Breast epithelium (tissue), 4 donors: ENCODE results near the gene ZNF148. TPM values are rescaled to one million over a fixed set of nuclear protein-coding genes. Genes with fewer than 3 reads are reported as not detected.

Source experiments
- DNase-seq, 2 donors: peaks; one replicate each; pipeline ENCODE4 v3.0.0-alpha.2; 2019; ENCODE audit warnings: low spot score in 2 of 2
- H3K27ac ChIP-seq, 2 donors: fragments of 200-600 bp; sonication (generic) in 1 of 2; one replicate each; pipeline ENCODE4 v1.5.1; 2016 to 2019; ENCODE audit warnings: mild to moderate bottlenecking in 1 of 2
- H3K27me3 ChIP-seq, 2 donors: fragments of 200-600 bp; sonication (generic) in 1 of 2; one replicate each; pipeline versions ENCODE4 v1.5.1 to v1.6.0; 2017 to 2019; ENCODE audit warnings: control low read depth in 1 of 2, mild to moderate bottlenecking in 1 of 2
- H3K36me3 ChIP-seq: fragments of 200-600 bp; one replicate; pipeline ENCODE4 v1.5.1; 2019
- H3K4me1 ChIP-seq, 2 donors: fragments of 200-600 bp; sonication (generic); one replicate each; pipeline ENCODE4 v1.5.1; 2016 to 2019; ENCODE audit warnings: control low read depth in 1 of 2
- H3K4me3 ChIP-seq, 3 donors: fragments of 200-600 bp; sonication (generic); 1 replicate in 2 of 3; 2 replicates in 1 of 3; pipeline ENCODE4 v1.5.1; 2016 to 2019; ENCODE audit warnings: mild to moderate bottlenecking in 3 of 3, moderate library complexity in 2 of 3
- H3K9me3 ChIP-seq, 2 donors: fragments of 200-600 bp; sonication (generic) in 1 of 2; one replicate each; pipeline ENCODE4 v1.5.1; 2016 to 2019; ENCODE audit warnings: control low read depth in 1 of 2
- CTCF ChIP-seq, 3 donors: fragments of 450-650 bp; IDR thresholded peaks; one replicate each; pipeline ENCODE4 v1.5.1; 2016 to 2017; ENCODE audit warnings: antibody characterized with exemption in 3 of 3, mild to moderate bottlenecking in 3 of 3, moderate library complexity in 3 of 3
- POLR2A ChIP-seq: fragments of 450-650 bp; IDR thresholded peaks from one replicate; pipeline ENCODE4 v1.6.1; 2016; ENCODE audit warnings: antibody characterized with exemption, mild to moderate bottlenecking, moderate library complexity
- POLR2AphosphoS5 ChIP-seq, 3 donors: sonication (generic); formaldehyde crosslinking; IDR thresholded peaks; one replicate each; pipeline ENCODE4 v1.6.1; 2017; ENCODE audit warnings: antibody characterized with exemption in 3 of 3
- intact Hi-C: fragments of 100-400 bp; cut with DNase I; formaldehyde crosslinking; loops from one replicate; pipeline ENCODE4 v1.15.1; 2023; ENCODE audit warnings: low total_unique reads
- total RNA-seq, 3 donors: library from RNA; depleted of rRNA; stranded (reverse); fragments of >200 nt; gene quantifications; one replicate each; pipeline ENCODE4 v1.1.0, GENCODE V29; 2016

ZNF148 gene
- 10 to 100 TPM; 29.8 to 47.7 (median 31.8) TPM for total RNA-seq

GRCh38 chr3:125374996-125375941 is at the start of gene ZNF148:
TSS of gene ZNF148 (minus strand) at chr3:125375325. CDS start at chr3:125313640, 61,685 bp downstream.
- intact Hi-C loops: no loop called here
- peak within 1 kb of the TSS; percentile 82 to 92 (median 90) for H3K4me3 ChIP-seq
- H3K27me3 ChIP-seq: no peaks in the 10 kb centered on the region
- no peaks in the 10 kb centered on the region for H3K36me3 ChIP-seq
- H3K4me1 ChIP-seq: peaks cover 0 to 7% of the 10 kb centered on the region in 2 donors
- TF ChIP-seq POLR2A (peak; percentile 93), CTCF (IDR thresholded peaks at IDR 0.05) (peak in 1 of 3 donors; percentile 9), POLR2AphosphoS5 (IDR thresholded peaks at IDR 0.05) (peak; percentile 77 to 96 (median 84))
- peak within 1 kb of the TSS; percentile 93 to 94 for H3K27ac ChIP-seq
- no peaks in the 10 kb centered on the region for H3K9me3 ChIP-seq
- DNase-seq: peak; percentile 83 to 89

GRCh38 chr3:125418306-125418705 is 43.2 kb upstream of the ZNF148 start:
- no peaks in the 10 kb centered on the region for H3K4me1 ChIP-seq
- H3K27me3 ChIP-seq: no peaks in the 10 kb centered on the region
- no peak for DNase-seq
- no peaks in the 10 kb centered on the region for H3K36me3 ChIP-seq
- no peak overlapping the region for H3K27ac ChIP-seq
- intact Hi-C loops: no loop called here
- H3K9me3 ChIP-seq: no peaks in the 10 kb centered on the region
- no peak for TF ChIP-seq POLR2AphosphoS5 (IDR thresholded peaks at IDR 0.05)
- TF ChIP-seq CTCF (IDR thresholded peaks at IDR 0.05): no peak
- no peak for TF ChIP-seq POLR2A
- H3K4me3 ChIP-seq: no peak overlapping the region

GRCh38 chr3:125416235-125416634 is 41.1 kb upstream of the ZNF148 start:
- Histone ChIP-seq H3K27me3 (no peaks in the 10 kb centered on the region), H3K9me3 (no peaks in the 10 kb centered on the region), H3K4me1 (no peaks in the 10 kb centered on the region), H3K36me3 (no peaks in the 10 kb centered on the region), H3K4me3 (no peak overlapping the region), H3K27ac (no peak overlapping the region)
- intact Hi-C loops: no loop called here
- TF ChIP-seq POLR2AphosphoS5 (IDR thresholded peaks at IDR 0.05) (no peak), CTCF (IDR thresholded peaks at IDR 0.05) (no peak), POLR2A (no peak)
- DNase-seq: no peak

GRCh38 chr3:125414669-125415068 is 39.5 kb upstream of the ZNF148 start:
- H3K27ac ChIP-seq: no peak overlapping the region
- H3K27me3 ChIP-seq: no peaks in the 10 kb centered on the region
- no peak overlapping the region for H3K4me3 ChIP-seq
- no peaks in the 10 kb centered on the region for H3K9me3 ChIP-seq
- no peaks in the 10 kb centered on the region for H3K4me1 ChIP-seq
- DNase-seq: no peak
- TF ChIP-seq POLR2A (no peak), CTCF (IDR thresholded peaks at IDR 0.05) (no peak), POLR2AphosphoS5 (IDR thresholded peaks at IDR 0.05) (no peak)
- no peaks in the 10 kb centered on the region for H3K36me3 ChIP-seq
- intact Hi-C loops: no loop called here

- H3K27me3 ChIP-seq: no peaks in the 10 kb centered on the region
- no peak overlapping the region for H3K4me3 ChIP-seq
- TF ChIP-seq POLR2A (no peak), POLR2AphosphoS5 (IDR thresholded peaks at IDR 0.05) (no peak)
- H3K36me3 ChIP-seq: no peaks in the 10 kb centered on the region
- H3K27ac ChIP-seq: no peak overlapping the region
- intact Hi-C loops: no loop called here
- DNase-seq: no peak
- H3K4me1 ChIP-seq: no peaks in the 10 kb centered on the region
- H3K9me3 ChIP-seq: no peaks in the 10 kb centered on the region
Measured at GRCh38 chr3:125410922-125411321, 35.8 kb upstream of the ZNF148 start.
